SK-N-SH (cell line): ENCODE data around the gene DNAJC25.

Experiments used
- CTCF ChIP-seq: fragments of 200-600 bp; sonication (generic); IDR thresholded peaks from 2 replicates; pipeline ENCODE4 v1.6.1; 2017; ENCODE audit warnings: antibody characterized with exemption, mild to moderate bottlenecking, moderate library complexity
- ELF1 ChIP-seq: IDR thresholded peaks from 2 replicates; pipeline ENCODE4 v1.4.0; 2012
- EP300 ChIP-seq, 2 experiments: IDR thresholded peaks; 2 replicates each; pipeline versions ENCODE4 v1.4.0 to v1.6.1; 2012; ENCODE audit warnings: borderline replicate concordance in 1 of 2, low read depth in 1 of 2, low read length in 1 of 2
- FOXJ3 ChIP-seq: sonication (generic); formaldehyde crosslinking; IDR thresholded peaks from 2 replicates; pipeline ENCODE4 v1.5.1; 2020; ENCODE audit warnings: mild to moderate bottlenecking, missing genetic modification reagents
- GABPA ChIP-seq: IDR thresholded peaks from 2 replicates; pipeline ENCODE4 v1.4.0; 2012; ENCODE audit warnings: low read depth, mild to moderate bottlenecking
- MEF2A ChIP-seq: IDR thresholded peaks from 2 replicates; pipeline ENCODE4 v1.4.0; 2012; ENCODE audit warnings: low read depth, borderline replicate concordance
- MXI1 ChIP-seq: IDR thresholded peaks from 2 replicates; pipeline ENCODE4 v1.6.1; 2012; ENCODE audit warnings: mild to moderate bottlenecking, low read depth, low read length, improper control_type of control experiment
- POLR2AphosphoS5 ChIP-seq: IDR thresholded peaks from 2 replicates; pipeline ENCODE4 v1.6.1; 2012; ENCODE audit warnings: low read depth, low read length
- RAD21 ChIP-seq: IDR thresholded peaks from 2 replicates; pipeline ENCODE4 v1.6.1; 2012; ENCODE audit warnings: mild to moderate bottlenecking, low read length
- REST ChIP-seq: IDR thresholded peaks from 2 replicates; pipeline ENCODE4 v1.6.1; 2012; ENCODE audit warnings: mild to moderate bottlenecking, low read depth, low read length, moderate library complexity
- SIN3A ChIP-seq: IDR thresholded peaks from 2 replicates; pipeline ENCODE4 v1.6.1; 2012; ENCODE audit warnings: low read depth, mild to moderate bottlenecking, low read length, moderate library complexity, borderline replicate concordance
- SMC3 ChIP-seq: IDR thresholded peaks from 2 replicates; pipeline ENCODE4 v1.6.1; 2012; ENCODE audit warnings: low read depth, low read length, improper control_type of control experiment

DNA sequence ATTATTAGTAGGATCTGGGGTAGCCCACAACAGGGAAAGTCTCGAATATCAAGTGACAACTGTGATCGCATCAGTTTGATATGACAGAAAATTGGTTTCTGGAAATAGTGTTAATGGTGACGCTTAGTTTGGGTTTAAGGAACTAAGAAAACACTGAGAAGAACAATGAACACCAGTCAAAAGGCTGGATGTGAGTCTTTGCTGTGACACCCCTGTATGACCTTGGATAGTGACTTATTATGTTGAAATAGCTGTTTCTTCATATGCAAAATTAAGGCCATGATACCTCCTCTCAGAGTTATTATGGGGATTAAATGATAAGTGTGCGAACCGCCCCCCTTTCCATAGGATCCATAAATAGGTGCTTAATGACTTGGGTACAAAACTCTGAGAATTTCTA is 926 bp downstream of the DNAJC25 start:
- TF ChIP-seq CTCF (no peak), FOXJ3 (CRISPR knock-in tag) (no peak), SMC3 (no peak), MXI1 (no peak), REST (no peak), EP300 (IDR thresholded peaks at IDR 0.05; ENCODE audit: borderline replicate concordance in 1 of 2, low read depth in 1 of 2, low read length in 1 of 2) (no peak), POLR2AphosphoS5 (no peak), MEF2A (no peak), SIN3A (no peak), ELF1 (no peak), RAD21 (no peak), GABPA (no peak)
